DND-41 (cell line): ENCODE measurements around the gene KICS2.

Experiments
- ATAC-seq: fragments of 200-7000 bp; cut with Tn5 transposase; 3 replicates; pipeline ENCODE4 v1.9.1; 2021; ENCODE audit warnings: low read depth; ENCODE audit not compliant: insufficient read depth
- DNase-seq: peaks from one replicate; pipeline ENCODE4 v3.0.0-alpha.2; 2020
- H2AFZ ChIP-seq: 2 replicates; pipeline ENCODE4 v1.6.0; 2012; ENCODE audit warnings: low read depth, low read length
- H3K27ac ChIP-seq: 2 replicates; pipeline ENCODE4 v1.5.1; 2012; ENCODE audit warnings: low read length, inconsistent platforms
- H3K27me3 ChIP-seq: fragments of 200-600 bp; sonication (generic); 2 replicates; pipeline ENCODE4 v1.6.0; 2012; ENCODE audit warnings: low read length, mild to moderate bottlenecking, inconsistent platforms; ENCODE audit not compliant: insufficient read depth, poor library complexity
- H3K36me3 ChIP-seq: 2 replicates; pipeline ENCODE4 v1.5.1; 2012; ENCODE audit warnings: low read length, inconsistent platforms; ENCODE audit not compliant: insufficient read depth
- H3K4me1 ChIP-seq: 2 replicates; pipeline ENCODE4 v1.5.1; 2012; ENCODE audit warnings: mild to moderate bottlenecking, low read length; ENCODE audit not compliant: insufficient read depth
- H3K4me2 ChIP-seq: 2 replicates; pipeline ENCODE4 v1.6.0; 2012; ENCODE audit warnings: mild to moderate bottlenecking, moderate library complexity, low read length, inconsistent platforms; ENCODE audit not compliant: insufficient read depth
- H3K4me3 ChIP-seq, 2 experiments: fragments of 200-600 bp in 1 of 2; shearing (Covaris generic) in 1 of 2; 2 replicates each; pipeline ENCODE4 v1.5.1; 2012 to 2016; ENCODE audit warnings: inconsistent platforms in 2 of 2, low read length in 2 of 2, mild to moderate bottlenecking in 2 of 2, low read depth in 1 of 2, moderate library complexity in 1 of 2
- H3K79me2 ChIP-seq: 2 replicates; pipeline ENCODE4 v1.6.0; 2012; ENCODE audit warnings: low read length, inconsistent platforms; ENCODE audit not compliant: insufficient read depth
- H3K9ac ChIP-seq: 2 replicates; pipeline ENCODE4 v1.6.0; 2012; ENCODE audit warnings: low read depth, mild to moderate bottlenecking, inconsistent platforms, low read length, moderate library complexity
- H3K9me3 ChIP-seq: 2 replicates; pipeline ENCODE4 v1.5.1; 2012; ENCODE audit warnings: low read length, moderate library complexity, mild to moderate bottlenecking, inconsistent platforms; ENCODE audit not compliant: insufficient read depth, severe bottlenecking
- H4K20me1 ChIP-seq: 2 replicates; pipeline ENCODE4 v1.6.0; 2012; ENCODE audit warnings: low read length; ENCODE audit not compliant: insufficient read depth
- CTCF ChIP-seq: IDR thresholded peaks from 2 replicates; pipeline ENCODE4 v1.5.1; 2012; ENCODE audit warnings: borderline replicate concordance, low read length, moderate library complexity, mild to moderate bottlenecking; ENCODE audit not compliant: poor library complexity, severe bottlenecking; ENCODE audit errors: extremely low read depth
- EZH2 ChIP-seq: IDR thresholded peaks from 3 replicates; pipeline ENCODE4 v1.6.1; 2012; ENCODE audit warnings: borderline replicate concordance, low read depth, mild to moderate bottlenecking, moderate library complexity, low read length, inconsistent platforms; ENCODE audit not compliant: severe bottlenecking

The KICS2 gene

GRCh38 chr12:64180951-64181350 is 41.1 kb downstream of the KICS2 start:
- no peak overlapping the region for H3K27ac ChIP-seq

GRCh38 chr12:64178122-64178521 is 44.0 kb downstream of the KICS2 start:
- no peak overlapping the region for H3K4me3 ChIP-seq
- ATAC-seq (no peak), DNase-seq (no peak)
- no peak overlapping the region for H3K9ac ChIP-seq
- no peak overlapping the region for H3K27ac ChIP-seq
- no peak overlapping the region for H3K4me2 ChIP-seq
- TF ChIP-seq EZH2 (no peak), CTCF (no peak)
- H3K79me2 ChIP-seq: no peaks in the 10 kb centered on the region
- no peaks in the 10 kb centered on the region for H3K36me3 ChIP-seq
- H3K27me3 ChIP-seq: no peaks in the 10 kb centered on the region
- H3K4me1 ChIP-seq: no peaks in the 10 kb centered on the region
- H3K9me3 ChIP-seq: no peaks in the 10 kb centered on the region
- no peaks in the 10 kb centered on the region for H4K20me1 ChIP-seq
- no peak overlapping the region for H2AFZ ChIP-seq

More at GRCh38 chr12:64180951-64181350, 41.1 kb downstream of the KICS2 start:
- no peaks in the 10 kb centered on the region for H3K9me3 ChIP-seq
- H3K4me2 ChIP-seq: no peak overlapping the region
- H2AFZ ChIP-seq: no peak overlapping the region
- DNase-seq: no peak
- no peaks in the 10 kb centered on the region for H4K20me1 ChIP-seq
- no peaks in the 10 kb centered on the region for H3K27me3 ChIP-seq
- ATAC-seq: no peak
- H3K9ac ChIP-seq: no peak overlapping the region
- TF ChIP-seq EZH2 (no peak), CTCF (no peak)
- no peaks in the 10 kb centered on the region for H3K4me1 ChIP-seq
- H3K4me3 ChIP-seq: no peak overlapping the region
- no peaks in the 10 kb centered on the region for H3K36me3 ChIP-seq
- no peaks in the 10 kb centered on the region for H3K79me2 ChIP-seq

GRCh38 chr12:64177001-64177400 is 45.1 kb downstream of the KICS2 start:
- H3K4me1 ChIP-seq: no peaks in the 10 kb centered on the region
- H3K4me3 ChIP-seq: no peak overlapping the region
- DNase-seq: no peak
- H3K36me3 ChIP-seq: no peaks in the 10 kb centered on the region
- TF ChIP-seq CTCF (no peak), EZH2 (no peak)
- no peaks in the 10 kb centered on the region for H3K27me3 ChIP-seq
- H3K4me2 ChIP-seq: no peak overlapping the region
- H3K9ac ChIP-seq: no peak overlapping the region
- no peaks in the 10 kb centered on the region for H3K79me2 ChIP-seq
- H4K20me1 ChIP-seq: no peaks in the 10 kb centered on the region
- H2AFZ ChIP-seq: no peak overlapping the region
- ATAC-seq: no peak
- no peak overlapping the region for H3K27ac ChIP-seq
- no peaks in the 10 kb centered on the region for H3K9me3 ChIP-seq
